ENCODE results near the gene C2orf78.
"Not testable (repeated sequence)": the region's sequence is repeated elsewhere in the genome, so short reads cannot be mapped to it uniquely, and the experiment has no call there.

DNA sequence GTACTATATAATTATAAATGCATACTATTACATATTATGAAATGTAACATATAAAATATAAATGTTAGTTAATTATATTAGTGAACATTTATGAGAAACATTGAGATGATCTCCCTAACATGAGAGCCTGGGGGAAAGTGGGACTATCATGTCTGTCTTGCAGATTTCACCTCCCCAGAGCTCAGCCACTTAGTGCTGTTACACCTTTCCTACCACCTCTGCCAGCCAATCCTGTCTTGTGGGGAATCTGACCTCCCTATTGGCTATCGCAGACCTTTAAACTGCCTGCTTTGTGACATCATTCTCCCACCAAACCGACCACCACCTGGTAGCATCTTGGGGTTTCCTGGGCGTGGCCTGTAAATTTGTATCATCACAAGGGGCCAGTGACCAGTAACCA lies at the start of gene C2orf78:
- TF ChIP-seq, protein P1, sequence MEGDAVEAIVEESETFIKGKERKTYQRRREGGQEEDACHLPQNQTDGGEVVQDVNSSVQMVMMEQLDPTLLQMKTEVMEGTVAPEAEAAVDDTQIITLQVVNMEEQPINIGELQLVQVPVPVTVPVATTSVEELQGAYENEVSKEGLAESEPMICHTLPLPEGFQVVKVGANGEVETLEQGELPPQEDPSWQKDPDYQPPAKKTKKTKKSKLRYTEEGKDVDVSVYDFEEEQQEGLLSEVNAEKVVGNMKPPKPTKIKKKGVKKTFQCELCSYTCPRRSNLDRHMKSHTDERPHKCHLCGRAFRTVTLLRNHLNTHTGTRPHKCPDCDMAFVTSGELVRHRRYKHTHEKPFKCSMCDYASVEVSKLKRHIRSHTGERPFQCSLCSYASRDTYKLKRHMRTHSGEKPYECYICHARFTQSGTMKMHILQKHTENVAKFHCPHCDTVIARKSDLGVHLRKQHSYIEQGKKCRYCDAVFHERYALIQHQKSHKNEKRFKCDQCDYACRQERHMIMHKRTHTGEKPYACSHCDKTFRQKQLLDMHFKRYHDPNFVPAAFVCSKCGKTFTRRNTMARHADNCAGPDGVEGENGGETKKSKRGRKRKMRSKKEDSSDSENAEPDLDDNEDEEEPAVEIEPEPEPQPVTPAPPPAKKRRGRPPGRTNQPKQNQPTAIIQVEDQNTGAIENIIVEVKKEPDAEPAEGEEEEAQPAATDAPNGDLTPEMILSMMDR (IDR thresholded peaks at IDR 0.05) = not testable (repeated sequence)
- TF ChIP-seq POLR2A (IDR thresholded peaks at IDR 0.05) = not testable (repeated sequence)
